ENCODE results near the gene LMOD3. TPM values are rescaled to one million over a fixed set of nuclear protein-coding genes. Genes with fewer than 3 reads are reported as not detected.

LMOD3 gene
- total and polyA plus RNA-seq, 8 donors, result 0.17 to 0.33 (median 0.25) TPM

DNA sequence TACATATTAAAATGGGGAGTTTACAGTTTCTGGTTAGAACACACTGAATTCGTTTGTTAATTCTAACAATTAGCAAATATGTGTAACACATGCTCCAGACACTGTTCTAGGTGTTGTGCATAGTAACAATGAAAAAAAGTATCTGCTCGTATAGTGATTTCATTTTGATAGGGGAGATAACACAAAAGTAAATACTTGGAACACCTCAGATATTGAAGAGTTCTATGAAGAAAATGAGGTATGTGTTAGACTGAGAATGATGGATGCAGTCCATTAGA, 63.5 kb downstream of the LMOD3 start:
- intact Hi-C loops (cut with DNase I), result no loop called here
- Histone ChIP-seq H3K4me3 (no peak overlapping the region), H3K27me3 (no peaks in the 10 kb centered on the region), H3K9me3 (no peaks in the 10 kb centered on the region), H3K4me1 (no peaks in the 10 kb centered on the region), H3K27ac (peak overlapping the region in 1 of 2 donors; percentile 50), H3K36me3 (peaks cover 0 to 77% of the 10 kb centered on the region in 2 donors)
- no peak for ATAC-seq
- no peak for TF ChIP-seq CTCF (IDR thresholded peaks at IDR 0.05)
- no peak for DNase-seq

- no peaks in the 10 kb centered on the region for H3K27me3 ChIP-seq
- H3K9me3 ChIP-seq, result no peaks in the 10 kb centered on the region
- no peaks in the 10 kb centered on the region for H3K4me1 ChIP-seq
- H3K36me3 ChIP-seq, result peaks cover 0 to 81% of the 10 kb centered on the region in 2 donors
- DNase-seq (no peak), ATAC-seq (peak; percentile 36)
- peak overlapping the region in 1 of 2 donors; percentile 50 for H3K27ac ChIP-seq
- no peak for TF ChIP-seq CTCF (IDR thresholded peaks at IDR 0.05)
- H3K4me3 ChIP-seq, result no peak overlapping the region
- intact Hi-C loops (cut with DNase I), result no loop called here
These were observed 64.0 kb downstream of the LMOD3 start for GRCh38 chr3:69058180-69058946.

Other genes with a start within 250 kb of the LMOD3 start
- not detected for gene TAFA4, start 190.0 kb downstream of the LMOD3 start, total RNA-seq
- gene TAFA4, start 190.0 kb downstream of the LMOD3 start, polyA plus RNA-seq (ENCODE audit: insufficient read length in 6 of 6), result under 1 TPM; 0.07 to 0.31 (median 0.16) TPM
- 10 to 100 TPM; 27.9 to 32.6 TPM for gene EOGT, start 108.9 kb downstream of the LMOD3 start, total RNA-seq
- gene EOGT, start 108.9 kb downstream of the LMOD3 start, polyA plus RNA-seq (ENCODE audit: insufficient read length in 6 of 6), result 10 to 100 TPM; 38.6 to 58.0 (median 41.9) TPM
- gene TMF1, start 70.3 kb downstream of the LMOD3 start, total RNA-seq, result 10 to 100 TPM; 38.4 to 40.8 TPM
- 10 to 100 TPM; 46.2 to 61.1 (median 54.0) TPM for gene TMF1, start 70.3 kb downstream of the LMOD3 start, polyA plus RNA-seq (ENCODE audit: insufficient read length in 6 of 6)
- gene UBA3, start 42.2 kb downstream of the LMOD3 start, total RNA-seq, result 10 to 100 TPM; 61.3 to 62.2 TPM
- gene UBA3, start 42.2 kb downstream of the LMOD3 start, polyA plus RNA-seq (ENCODE audit: insufficient read length in 6 of 6), result 10 to 100 TPM; 80.6 to 99.0 (median 88.2) TPM
- gene ARL6IP5, start 37.7 kb downstream of the LMOD3 start, total RNA-seq, result 100 to 1,000 TPM; 179 to 184 TPM
- gene ARL6IP5, start 37.7 kb downstream of the LMOD3 start, polyA plus RNA-seq (ENCODE audit: insufficient read length in 6 of 6), result 100 to 1,000 TPM in 3 of 6 donors, 10 to 100 TPM in 3; 74.0 to 103 (median 94.4) TPM

Measured in left lung (tissue), 10 donors.